Brain microvascular endothelial cell (primary cell): ENCODE measurements around the gene PCDHGA1.
"Not testable (repeated sequence)": the region's sequence is repeated elsewhere in the genome, so short reads cannot be mapped to it uniquely, and the experiment has no call there.

ENCODE experiments used
- DNase-seq: peaks from one replicate; pipeline ENCODE4 v3.0.0-alpha.2; 2020
- H3K27ac ChIP-seq: fragments of 250-450 bp; sonication (Bioruptor Pico); 2 replicates; pipeline ENCODE4 v1.5.1; 2020; ENCODE audit warnings: mild to moderate bottlenecking, moderate library complexity
- H3K27me3 ChIP-seq: fragments of 250-450 bp; sonication (Bioruptor Pico); replicated peaks from 2 replicates; pipeline ENCODE4 v1.5.1; 2020; ENCODE audit warnings: mild to moderate bottlenecking
- H3K36me3 ChIP-seq: fragments of 250-450 bp; sonication (Bioruptor Pico); replicated peaks from 2 replicates; pipeline ENCODE4 v1.5.1; 2020; ENCODE audit warnings: mild to moderate bottlenecking
- H3K4me3 ChIP-seq: 2 replicates; pipeline ENCODE4 v1.5.1; 2011; ENCODE audit warnings: low read depth, mild to moderate bottlenecking, control low read depth, low read length, moderate library complexity
- CTCF ChIP-seq: IDR thresholded peaks from 2 replicates; pipeline ENCODE4 v1.5.1; 2011; ENCODE audit warnings: low read depth, mild to moderate bottlenecking, moderate library complexity, low read length, control low read depth, inconsistent platforms; ENCODE audit errors: missing control alignments
- in situ Hi-C: cut with HindIII; loops from 2 replicates; pipeline ENCODE4 v1.10.0; 2017; ENCODE audit warnings: low sequenced_read_pairs, low pct_ligation_motif_present

The PCDHGA1 gene

GRCh38 chr5:141373673-141374317 is 43.5 kb downstream of the PCDHGA1 start, which contains the start of gene PCDHGA6:
TSS of gene PCDHGA6 (plus strand) at chr5:141373891. CDS start at chr5:141374084, 193 bp downstream.
- TF ChIP-seq CTCF: peak; percentile 58
- no peak within 1 kb of the TSS for H3K27ac ChIP-seq
- no peaks in the 10 kb centered on the region for H3K36me3 ChIP-seq
- H3K4me3 ChIP-seq: peak within 1 kb of the TSS; percentile 43
- in situ Hi-C loops: no loop called here
- no peak for DNase-seq
- H3K27me3 ChIP-seq: no peaks in the 10 kb centered on the region

GRCh38 chr5:141374627-141375026 is 44.3 kb downstream of the PCDHGA1 start:
- in situ Hi-C loops: no loop called here
- Histone ChIP-seq H3K4me3 (no peak overlapping the region), H3K27ac (no peak overlapping the region), H3K27me3 (no peaks in the 10 kb centered on the region), H3K36me3 (no peaks in the 10 kb centered on the region)
- DNase-seq: no peak
- no peak for TF ChIP-seq CTCF

- in situ Hi-C loops, H3K27ac ChIP-seq, H3K27me3 ChIP-seq, H3K36me3 ChIP-seq, H3K4me3 ChIP-seq, DNase-seq: not testable (repeated sequence)
Measured at GRCh38 chr5:141375444-141376155, 45.3 kb downstream of the PCDHGA1 start.

GRCh38 chr5:141382469-141383294 is 52.4 kb downstream of the PCDHGA1 start, which contains the start of gene PCDHGA7:
TSS of gene PCDHGA7 (plus strand) at chr5:141382742. CDS start at chr5:141382900, 158 bp downstream.
- TF ChIP-seq CTCF: peak; percentile 58
- Histone ChIP-seq H3K36me3 (no peaks in the 10 kb centered on the region), H3K27me3 (no peaks in the 10 kb centered on the region), H3K4me3 (peak within 1 kb of the TSS; percentile 58), H3K27ac (no peak within 1 kb of the TSS)
- in situ Hi-C loops: no loop called here
- DNase-seq: peak; percentile 32

- Histone ChIP-seq H3K27ac (no peak overlapping the region), H3K27me3 (no peaks in the 10 kb centered on the region), H3K36me3 (no peaks in the 10 kb centered on the region), H3K4me3 (no peak overlapping the region)
- in situ Hi-C loops: no loop called here
- no peak for TF ChIP-seq CTCF
- no peak for DNase-seq
Measured at GRCh38 chr5:141383345-141383744, 53.0 kb downstream of the PCDHGA1 start.
